Fibroblast of lung (primary cell): ENCODE measurements around the gene STRN3.

Source experiments
- CTCF ChIP-seq, 2 donors: IDR thresholded peaks in 1 of 2; conservative IDR thresholded peaks in 1 of 2; 1 replicate in 1 of 2; 2 replicates in 1 of 2; pipeline ENCODE4 v1.5.1; 2011 to 2012; ENCODE audit warnings: low read length in 2 of 2, control low read depth in 1 of 2, inconsistent platforms in 1 of 2, low read depth in 1 of 2, mild to moderate bottlenecking in 1 of 2
- EZH2 ChIP-seq: IDR thresholded peaks from 2 replicates; pipeline ENCODE4 v1.5.1; 2012; ENCODE audit warnings: low read length, control low read depth, mild to moderate bottlenecking; ENCODE audit errors: missing control alignments

GRCh38 chr14:30908826-30909225 lies 117.4 kb downstream of the STRN3 start:
- TF ChIP-seq EZH2 (no peak), CTCF (conservative IDR thresholded peaks at IDR 0.05 in 1 of 2, IDR thresholded peaks at IDR 0.05 in 1 of 2; ENCODE audit: low read depth in 1 of 2, low read length in 2 of 2) (no peak)
